GM19025 (cell line): ENCODE data around the gene SYNE2.

Experiments
- ATAC-seq: cut with Tn5 transposase; IDR thresholded peaks from one replicate; pipeline ENCODE4 v1.9.1; 2021; ENCODE audit warnings: mild to moderate bottlenecking, low read depth, moderate library complexity; ENCODE audit not compliant: unreplicated experiment

SYNE2 gene

GRCh38 chr14:64186231-64187129, 333.7 kb downstream of the SYNE2 start:
- no peak for ATAC-seq

- no peak for ATAC-seq
Observed at GRCh38 chr14:64187331-64187730, 334.5 kb downstream of the SYNE2 start.

GRCh38 chr14:64190974-64191502, 338.2 kb downstream of the SYNE2 start:
- ATAC-seq: no peak

GRCh38 chr14:64191756-64192155, 339.0 kb downstream of the SYNE2 start:
- no peak for ATAC-seq

GRCh38 chr14:64193821-64194220, 341.0 kb downstream of the SYNE2 start:
- no peak for ATAC-seq

- no peak for ATAC-seq
Observed at GRCh38 chr14:64194404-64194803, 341.6 kb downstream of the SYNE2 start.

GRCh38 chr14:64195199-64195598, 342.4 kb downstream of the SYNE2 start:
- ATAC-seq: no peak

GRCh38 chr14:64196056-64196455, 343.3 kb downstream of the SYNE2 start:
- ATAC-seq: no peak

- no peak for ATAC-seq
Observed at GRCh38 chr14:64196814-64197411, 344.1 kb downstream of the SYNE2 start.

- ATAC-seq: no peak
Observed at GRCh38 chr14:64197996-64198395, 345.2 kb downstream of the SYNE2 start.

- no peak for ATAC-seq
Observed at GRCh38 chr14:64198486-64198885, 345.7 kb downstream of the SYNE2 start.

- no peak for ATAC-seq
Observed at GRCh38 chr14:64200170-64200569, 347.4 kb downstream of the SYNE2 start.

GRCh38 chr14:64201296-64201695, 348.5 kb downstream of the SYNE2 start:
- no peak for ATAC-seq

- no peak for ATAC-seq
Observed at GRCh38 chr14:64201921-64202545, 349.2 kb downstream of the SYNE2 start.

GRCh38 chr14:64202716-64203115, 349.9 kb downstream of the SYNE2 start:
- no peak for ATAC-seq

- ATAC-seq: no peak
Observed at GRCh38 chr14:64203366-64204006, 350.7 kb downstream of the SYNE2 start.

- ATAC-seq: no peak
Observed at GRCh38 chr14:64208261-64208660, 355.5 kb downstream of the SYNE2 start.

- no peak for ATAC-seq
Observed at GRCh38 chr14:64208981-64209380, 356.2 kb downstream of the SYNE2 start.

GRCh38 chr14:64209444-64210131, 356.8 kb downstream of the SYNE2 start:
- peak; percentile 61 for ATAC-seq

GRCh38 chr14:64210216-64210615, 357.4 kb downstream of the SYNE2 start:
- no peak for ATAC-seq
